CD4-positive, CD25-positive, alpha-beta regulatory T cell (primary cell): ENCODE measurements around the gene PPP2R3B. TPM values are rescaled to one million over a fixed set of nuclear protein-coding genes. Genes with fewer than 3 reads are reported as not detected.

ENCODE experiments used
- ATAC-seq, 2 donors: fragments of 150-1000 bp; cut with Tn5 transposase; one replicate each; pipeline ENCODE4 v1.10.0; 2021; ENCODE audit warnings: low read depth in 2 of 2, moderate number of reproducible peaks in 2 of 2, moderate library complexity in 1 of 2
- DNase-seq, 3 donors: peaks; one replicate each; pipeline versions ENCODE4 v3.0.0 to v3.0.0-alpha.2; 2012 to 2022; ENCODE audit warnings: mixed read lengths in 1 of 3
- H3K27ac ChIP-seq: one replicate; pipeline ENCODE4 v1.7.0; 2013; ENCODE audit warnings: mild to moderate bottlenecking, low read length; ENCODE audit not compliant: insufficient read depth, poor library complexity, severe bottlenecking
- H3K27me3 ChIP-seq: one replicate; pipeline ENCODE4 v1.7.0; 2013; ENCODE audit warnings: low read length; ENCODE audit not compliant: control insufficient read depth, insufficient read depth
- H3K36me3 ChIP-seq: one replicate; pipeline ENCODE4 v1.7.0; 2013; ENCODE audit warnings: mild to moderate bottlenecking, low read length, moderate library complexity; ENCODE audit not compliant: control insufficient read depth, insufficient read depth
- H3K4me1 ChIP-seq: 2 replicates; pipeline ENCODE4 v1.7.0; 2013; ENCODE audit warnings: mild to moderate bottlenecking, low read length; ENCODE audit not compliant: insufficient read depth, control insufficient read depth, poor library complexity, severe bottlenecking
- H3K4me3 ChIP-seq: one replicate; pipeline ENCODE4 v1.7.0; 2013; ENCODE audit warnings: low read depth, mild to moderate bottlenecking, low read length, moderate library complexity
- H3K9me3 ChIP-seq, 2 experiments: 1 replicate in 1 of 2; 2 replicates in 1 of 2; pipeline ENCODE4 v1.7.0; 2013; ENCODE audit warnings: low read length in 2 of 2, mild to moderate bottlenecking in 1 of 2, moderate library complexity in 1 of 2; ENCODE audit not compliant: control insufficient read depth in 2 of 2
- H3K27ac Mint-ChIP-seq, 3 donors: one replicate each; pipeline ENCODE4 v1.8.0; 2020 to 2022; ENCODE audit warnings: mild to moderate bottlenecking in 3 of 3, mixed read lengths in 3 of 3, moderate library complexity in 2 of 3
- H3K27me3 Mint-ChIP-seq: one replicate; pipeline ENCODE4 v1.8.0; 2022; ENCODE audit warnings: mild to moderate bottlenecking, mixed read lengths
- H3K36me3 Mint-ChIP-seq: one replicate; pipeline ENCODE4 v1.8.0; 2020; ENCODE audit warnings: mixed read lengths
- H3K4me1 Mint-ChIP-seq, 4 donors: one replicate each; pipeline ENCODE4 v1.8.0; 2020 to 2022; ENCODE audit warnings: mixed read lengths in 4 of 4, mild to moderate bottlenecking in 1 of 4
- H3K4me3 Mint-ChIP-seq, 4 donors: one replicate each; pipeline ENCODE4 v1.8.0; 2020 to 2022; ENCODE audit warnings: mild to moderate bottlenecking in 4 of 4, mixed read lengths in 4 of 4, moderate library complexity in 3 of 4
- H3K9me3 Mint-ChIP-seq, 7 donors: one replicate each; pipeline ENCODE4 v1.8.0; 2020 to 2022; ENCODE audit warnings: mixed read lengths in 7 of 7, mild to moderate bottlenecking in 3 of 7, moderate library complexity in 2 of 7
- polyA plus RNA-seq, 4 donors: library from polyadenylated mRNA; unstranded; fragments of 300-500 nt; fragmentation: Illumina TruSeq; gene quantifications; one replicate each; pipeline ENCODE4 v1.2.3, GENCODE V29; 2021
- total RNA-seq: library from RNA; stranded (reverse); gene quantifications from one replicate; pipeline ENCODE4 v1.2.3, GENCODE V29; 2022

The PPP2R3B gene
- total and polyA plus RNA-seq, 5 donors from 2014 or later = 4.8 to 23.5 (median 8.6) TPM

GRCh38 chrX:344371-344901 is 42.3 kb downstream of the PPP2R3B start:
- DNase-seq = no peak
- no peaks in the 10 kb centered on the region for H3K27me3 ChIP-seq
- no peak overlapping the region for H3K4me3 ChIP-seq
- peaks cover 0 to 3% (median 1%) of the 10 kb centered on the region in 4 donors for H3K4me1 Mint-ChIP-seq
- H3K27me3 Mint-ChIP-seq = no peaks in the 10 kb centered on the region
- H3K4me3 Mint-ChIP-seq = no peak overlapping the region
- H3K9me3 ChIP-seq = no peaks in the 10 kb centered on the region
- H3K4me1 ChIP-seq = no peaks in the 10 kb centered on the region
- H3K27ac ChIP-seq = no peak overlapping the region
- no peak for ATAC-seq
- H3K27ac Mint-ChIP-seq = no peak overlapping the region
- no peaks in the 10 kb centered on the region for H3K9me3 Mint-ChIP-seq
- peaks cover 3% of the 10 kb centered on the region for H3K36me3 Mint-ChIP-seq
- H3K36me3 ChIP-seq = no peaks in the 10 kb centered on the region

GRCh38 chrX:341541-342101 is 45.1 kb downstream of the PPP2R3B start:
- ATAC-seq (no peak), DNase-seq (no peak)
- peaks cover 0 to 6% (median 0%) of the 10 kb centered on the region in 7 donors for H3K9me3 Mint-ChIP-seq
- Histone ChIP-seq H3K27me3 (no peaks in the 10 kb centered on the region), H3K36me3 (no peaks in the 10 kb centered on the region), H3K4me1 (no peaks in the 10 kb centered on the region), H3K4me3 (no peak overlapping the region), H3K27ac (no peak overlapping the region), H3K9me3 (no peaks in the 10 kb centered on the region)
- H3K27me3 Mint-ChIP-seq = no peaks in the 10 kb centered on the region
- no peak overlapping the region for H3K4me3 Mint-ChIP-seq
- H3K4me1 Mint-ChIP-seq = no peaks in the 10 kb centered on the region
- no peak overlapping the region for H3K27ac Mint-ChIP-seq
- peaks cover 9% of the 10 kb centered on the region for H3K36me3 Mint-ChIP-seq

- H3K27ac ChIP-seq = no peak overlapping the region
- peaks cover 14% of the 10 kb centered on the region for H3K36me3 Mint-ChIP-seq
- H3K27ac Mint-ChIP-seq = no peak overlapping the region
- ATAC-seq (no peak), DNase-seq (no peak)
- H3K27me3 ChIP-seq = no peaks in the 10 kb centered on the region
- H3K9me3 Mint-ChIP-seq = peaks cover 0 to 6% (median 0%) of the 10 kb centered on the region in 7 donors
- H3K4me3 Mint-ChIP-seq = no peak overlapping the region
- no peaks in the 10 kb centered on the region for H3K4me1 Mint-ChIP-seq
- no peaks in the 10 kb centered on the region for H3K36me3 ChIP-seq
- no peaks in the 10 kb centered on the region for H3K9me3 ChIP-seq
- no peaks in the 10 kb centered on the region for H3K4me1 ChIP-seq
- no peak overlapping the region for H3K4me3 ChIP-seq
- no peaks in the 10 kb centered on the region for H3K27me3 Mint-ChIP-seq
Measured at GRCh38 chrX:340641-341423, 45.9 kb downstream of the PPP2R3B start.

GRCh38 chrX:340121-340520 is 46.6 kb downstream of the PPP2R3B start:
- Mint-ChIP-seq H3K4me3 (no peak overlapping the region), H3K9me3 (peaks cover 0 to 6% (median 0%) of the 10 kb centered on the region in 7 donors), H3K27me3 (no peaks in the 10 kb centered on the region), H3K36me3 (peaks cover 14% of the 10 kb centered on the region), H3K27ac (no peak overlapping the region), H3K4me1 (no peaks in the 10 kb centered on the region)
- H3K36me3 ChIP-seq = no peaks in the 10 kb centered on the region
- DNase-seq = no peak
- H3K9me3 ChIP-seq = no peaks in the 10 kb centered on the region
- H3K27me3 ChIP-seq = no peaks in the 10 kb centered on the region
- no peak overlapping the region for H3K4me3 ChIP-seq
- H3K27ac ChIP-seq = no peak overlapping the region
- H3K4me1 ChIP-seq = no peaks in the 10 kb centered on the region
- no peak for ATAC-seq

GRCh38 chrX:338836-339400 is 47.8 kb downstream of the PPP2R3B start:
- no peak overlapping the region for H3K27ac Mint-ChIP-seq
- no peaks in the 10 kb centered on the region for H3K27me3 ChIP-seq
- no peak overlapping the region for H3K4me3 ChIP-seq
- peaks cover 0 to 6% (median 0%) of the 10 kb centered on the region in 7 donors for H3K9me3 Mint-ChIP-seq
- ATAC-seq (no peak), DNase-seq (no peak)
- H3K27ac ChIP-seq = no peak overlapping the region
- H3K36me3 ChIP-seq = no peaks in the 10 kb centered on the region
- H3K4me3 Mint-ChIP-seq = no peak overlapping the region
- H3K9me3 ChIP-seq = no peaks in the 10 kb centered on the region
- no peaks in the 10 kb centered on the region for H3K4me1 ChIP-seq
- peaks cover 14% of the 10 kb centered on the region for H3K36me3 Mint-ChIP-seq
- no peaks in the 10 kb centered on the region for H3K27me3 Mint-ChIP-seq
- no peaks in the 10 kb centered on the region for H3K4me1 Mint-ChIP-seq

GRCh38 chrX:338281-338835 is 48.3 kb downstream of the PPP2R3B start:
- no peaks in the 10 kb centered on the region for H3K27me3 ChIP-seq
- Mint-ChIP-seq H3K27me3 (no peaks in the 10 kb centered on the region), H3K27ac (no peak overlapping the region), H3K9me3 (peaks cover 0 to 6% (median 0%) of the 10 kb centered on the region in 7 donors), H3K4me1 (no peaks in the 10 kb centered on the region), H3K36me3 (peaks cover 14% of the 10 kb centered on the region), H3K4me3 (no peak overlapping the region)
- H3K4me3 ChIP-seq = no peak overlapping the region
- ATAC-seq (no peak), DNase-seq (no peak)
- no peaks in the 10 kb centered on the region for H3K9me3 ChIP-seq
- H3K27ac ChIP-seq = no peak overlapping the region
- H3K36me3 ChIP-seq = no peaks in the 10 kb centered on the region
- H3K4me1 ChIP-seq = no peaks in the 10 kb centered on the region

- Mint-ChIP-seq H3K9me3 (peaks cover 0 to 6% (median 0%) of the 10 kb centered on the region in 7 donors), H3K36me3 (peaks cover 14% of the 10 kb centered on the region), H3K4me3 (no peak overlapping the region), H3K4me1 (no peaks in the 10 kb centered on the region), H3K27me3 (no peaks in the 10 kb centered on the region), H3K27ac (peak overlapping the region in 1 of 3 donors; percentile 69)
- H3K4me1 ChIP-seq = no peaks in the 10 kb centered on the region
- DNase-seq (no peak), ATAC-seq (no peak)
- no peak overlapping the region for H3K4me3 ChIP-seq
- no peaks in the 10 kb centered on the region for H3K27me3 ChIP-seq
- no peak overlapping the region for H3K27ac ChIP-seq
- H3K9me3 ChIP-seq = no peaks in the 10 kb centered on the region
- no peaks in the 10 kb centered on the region for H3K36me3 ChIP-seq
Measured at GRCh38 chrX:337331-337831, 49.3 kb downstream of the PPP2R3B start.
